Activated naive CD4-positive, alpha-beta T cell treated with anti-CD3 and anti-CD28 coated beads for 36 hours (primary cell): ENCODE measurements around the gene AJAP1. TPM values are rescaled to one million over a fixed set of nuclear protein-coding genes. Genes with fewer than 3 reads are reported as not detected.

Experiments
- CTCF ChIA-PET: fragments of 350-600 bp; sonication (Branson Sonifier 250); formaldehyde crosslinking; loops from one replicate; lab custom pipeline; 2021; ENCODE audit warnings: antibody characterized with exemption; lab: Charles Lee
- DNase-seq: peaks from one replicate; pipeline ENCODE4 v3.0.0-alpha.2; 2020
- H3K27ac Mint-ChIP-seq: one replicate; pipeline ENCODE4 v1.8.0; 2021; ENCODE audit warnings: mild to moderate bottlenecking, mixed read lengths
- H3K27me3 Mint-ChIP-seq: one replicate; pipeline ENCODE4 v1.8.0; 2021; ENCODE audit warnings: low read depth, mixed read lengths
- H3K36me3 Mint-ChIP-seq: one replicate; pipeline ENCODE4 v1.8.0; 2021; ENCODE audit warnings: low read depth, mixed read lengths
- H3K4me1 Mint-ChIP-seq: one replicate; pipeline ENCODE4 v1.8.0; 2021; ENCODE audit warnings: low read depth, mixed read lengths
- H3K4me3 Mint-ChIP-seq: one replicate; pipeline ENCODE4 v1.8.0; 2021; ENCODE audit warnings: mild to moderate bottlenecking, moderate library complexity, mixed read lengths
- H3K9me3 Mint-ChIP-seq: one replicate; pipeline ENCODE4 v1.8.0; 2021; ENCODE audit warnings: mixed read lengths
- intact Hi-C: fragments of 100-400 bp; cut with micrococcal nuclease; formaldehyde crosslinking; loops from one replicate; pipeline ENCODE4 v1.15.1; 2023
- total RNA-seq, 2 experiments: library from RNA; stranded (reverse); gene quantifications; one replicate each; pipeline ENCODE4 v1.2.3, GENCODE V29; 2021

AJAP1 gene
- total RNA-seq, 2 experiments from 2014 or later: 0.15 TPM; not detected in 1

- Mint-ChIP-seq H3K4me1 (no peaks in the 10 kb centered on the region), H3K27ac (no peak overlapping the region), H3K27me3 (peaks cover 4% of the 10 kb centered on the region), H3K36me3 (no peaks in the 10 kb centered on the region), H3K9me3 (peaks cover 7% of the 10 kb centered on the region), H3K4me3 (no peak overlapping the region)
- CTCF ChIA-PET: no interaction called here
- intact Hi-C loops: no loop called here
- DNase-seq: no peak
Measured at GRCh38 chr1:4762146-4762545, 107.7 kb downstream of the AJAP1 start.

- no peak for DNase-seq
- H3K9me3 Mint-ChIP-seq: no peaks in the 10 kb centered on the region
- no peaks in the 10 kb centered on the region for H3K4me1 Mint-ChIP-seq
- no peaks in the 10 kb centered on the region for H3K36me3 Mint-ChIP-seq
- CTCF ChIA-PET: no interaction called here
- no peaks in the 10 kb centered on the region for H3K27me3 Mint-ChIP-seq
- intact Hi-C loops: no loop called here
- H3K4me3 Mint-ChIP-seq: no peak overlapping the region
- H3K27ac Mint-ChIP-seq: no peak overlapping the region
Measured at GRCh38 chr1:4767308-4767707, 112.9 kb downstream of the AJAP1 start.

GRCh38 chr1:4768553-4768952, 114.1 kb downstream of the AJAP1 start:
- Mint-ChIP-seq H3K27ac (no peak overlapping the region), H3K4me1 (no peaks in the 10 kb centered on the region), H3K4me3 (no peak overlapping the region), H3K27me3 (no peaks in the 10 kb centered on the region), H3K36me3 (no peaks in the 10 kb centered on the region), H3K9me3 (no peaks in the 10 kb centered on the region)
- CTCF ChIA-PET: interaction anchor here (1.0 kb wide), 1 partner anchor 9 kb away, joined by 3 read pairs; no protein-coding TSS in a partner anchor
- DNase-seq: no peak
- intact Hi-C loops: no loop called here

GRCh38 chr1:4769516-4770280, 115.3 kb downstream of the AJAP1 start:
- intact Hi-C loops: no loop called here
- H3K36me3 Mint-ChIP-seq: no peaks in the 10 kb centered on the region
- no peak overlapping the region for H3K4me3 Mint-ChIP-seq
- H3K4me1 Mint-ChIP-seq: no peaks in the 10 kb centered on the region
- H3K27me3 Mint-ChIP-seq: no peaks in the 10 kb centered on the region
- no peak overlapping the region for H3K27ac Mint-ChIP-seq
- DNase-seq: no peak
- no peaks in the 10 kb centered on the region for H3K9me3 Mint-ChIP-seq
- CTCF ChIA-PET: interaction anchor here (1.0 kb wide), 1 partner anchor 8 kb away, joined by 3 read pairs; no protein-coding TSS in a partner anchor

GRCh38 chr1:4770713-4771112, 116.3 kb downstream of the AJAP1 start:
- CTCF ChIA-PET: no interaction called here
- no peak for DNase-seq
- H3K9me3 Mint-ChIP-seq: no peaks in the 10 kb centered on the region
- intact Hi-C loops: no loop called here
- H3K4me3 Mint-ChIP-seq: no peak overlapping the region
- no peak overlapping the region for H3K27ac Mint-ChIP-seq
- no peaks in the 10 kb centered on the region for H3K4me1 Mint-ChIP-seq
- H3K36me3 Mint-ChIP-seq: no peaks in the 10 kb centered on the region
- H3K27me3 Mint-ChIP-seq: no peaks in the 10 kb centered on the region

- intact Hi-C loops: no loop called here
- no peak overlapping the region for H3K27ac Mint-ChIP-seq
- no peak for DNase-seq
- H3K9me3 Mint-ChIP-seq: no peaks in the 10 kb centered on the region
- CTCF ChIA-PET: no interaction called here
- no peaks in the 10 kb centered on the region for H3K36me3 Mint-ChIP-seq
- no peaks in the 10 kb centered on the region for H3K4me1 Mint-ChIP-seq
- H3K4me3 Mint-ChIP-seq: no peak overlapping the region
- H3K27me3 Mint-ChIP-seq: no peaks in the 10 kb centered on the region
Measured at GRCh38 chr1:4771267-4771666, 116.9 kb downstream of the AJAP1 start.

- Mint-ChIP-seq H3K27me3 (no peaks in the 10 kb centered on the region), H3K36me3 (no peaks in the 10 kb centered on the region), H3K4me3 (no peak overlapping the region), H3K4me1 (no peaks in the 10 kb centered on the region), H3K27ac (no peak overlapping the region), H3K9me3 (no peaks in the 10 kb centered on the region)
- no peak for DNase-seq
- CTCF ChIA-PET: no interaction called here
- intact Hi-C loops: no loop called here
Measured at GRCh38 chr1:4771721-4772120, 117.3 kb downstream of the AJAP1 start.

GRCh38 chr1:4772294-4773010, 118.0 kb downstream of the AJAP1 start:
- no peak for DNase-seq
- Mint-ChIP-seq H3K4me1 (no peaks in the 10 kb centered on the region), H3K9me3 (no peaks in the 10 kb centered on the region), H3K27me3 (no peaks in the 10 kb centered on the region), H3K27ac (no peak overlapping the region), H3K4me3 (no peak overlapping the region), H3K36me3 (no peaks in the 10 kb centered on the region)
- intact Hi-C loops: no loop called here
- CTCF ChIA-PET: no interaction called here

- CTCF ChIA-PET: no interaction called here
- H3K36me3 Mint-ChIP-seq: no peaks in the 10 kb centered on the region
- no peaks in the 10 kb centered on the region for H3K9me3 Mint-ChIP-seq
- no peak overlapping the region for H3K4me3 Mint-ChIP-seq
- no peak for DNase-seq
- H3K27me3 Mint-ChIP-seq: no peaks in the 10 kb centered on the region
- no peaks in the 10 kb centered on the region for H3K4me1 Mint-ChIP-seq
- intact Hi-C loops: no loop called here
- no peak overlapping the region for H3K27ac Mint-ChIP-seq
Measured at GRCh38 chr1:4773226-4773625, 118.8 kb downstream of the AJAP1 start.

- intact Hi-C loops: no loop called here
- no peak for DNase-seq
- CTCF ChIA-PET: no interaction called here
- Mint-ChIP-seq H3K4me1 (no peaks in the 10 kb centered on the region), H3K27ac (no peak overlapping the region), H3K36me3 (no peaks in the 10 kb centered on the region), H3K4me3 (no peak overlapping the region), H3K9me3 (no peaks in the 10 kb centered on the region), H3K27me3 (no peaks in the 10 kb centered on the region)
Measured at GRCh38 chr1:4775506-4775905, 121.1 kb downstream of the AJAP1 start.

- H3K36me3 Mint-ChIP-seq: no peaks in the 10 kb centered on the region
- no peaks in the 10 kb centered on the region for H3K27me3 Mint-ChIP-seq
- no peak overlapping the region for H3K27ac Mint-ChIP-seq
- intact Hi-C loops: no loop called here
- no peaks in the 10 kb centered on the region for H3K4me1 Mint-ChIP-seq
- peak; percentile 10 for DNase-seq
- CTCF ChIA-PET: interaction anchor here (0.7 kb wide), 2 partner anchors 9 to 333 kb away, joined by 3 read pairs; no protein-coding TSS in a partner anchor
- H3K9me3 Mint-ChIP-seq: no peaks in the 10 kb centered on the region
- no peak overlapping the region for H3K4me3 Mint-ChIP-seq
Measured at GRCh38 chr1:4778056-4778455, 123.6 kb downstream of the AJAP1 start.

GRCh38 chr1:4781646-4782045, 127.2 kb downstream of the AJAP1 start:
- intact Hi-C loops: no loop called here
- no peak for DNase-seq
- H3K4me1 Mint-ChIP-seq: no peaks in the 10 kb centered on the region
- H3K27ac Mint-ChIP-seq: no peak overlapping the region
- H3K27me3 Mint-ChIP-seq: no peaks in the 10 kb centered on the region
- H3K36me3 Mint-ChIP-seq: no peaks in the 10 kb centered on the region
- CTCF ChIA-PET: no interaction called here
- no peaks in the 10 kb centered on the region for H3K9me3 Mint-ChIP-seq
- H3K4me3 Mint-ChIP-seq: no peak overlapping the region

GRCh38 chr1:4784761-4785160, 130.4 kb downstream of the AJAP1 start:
- H3K4me1 Mint-ChIP-seq: no peaks in the 10 kb centered on the region
- H3K27ac Mint-ChIP-seq: no peak overlapping the region
- DNase-seq: no peak
- H3K9me3 Mint-ChIP-seq: no peaks in the 10 kb centered on the region
- intact Hi-C loops: no loop called here
- H3K4me3 Mint-ChIP-seq: no peak overlapping the region
- H3K27me3 Mint-ChIP-seq: peaks cover 2% of the 10 kb centered on the region
- no peaks in the 10 kb centered on the region for H3K36me3 Mint-ChIP-seq
- CTCF ChIA-PET: no interaction called here
